ENCODE data around the gene CNTNAP2.

DNA sequence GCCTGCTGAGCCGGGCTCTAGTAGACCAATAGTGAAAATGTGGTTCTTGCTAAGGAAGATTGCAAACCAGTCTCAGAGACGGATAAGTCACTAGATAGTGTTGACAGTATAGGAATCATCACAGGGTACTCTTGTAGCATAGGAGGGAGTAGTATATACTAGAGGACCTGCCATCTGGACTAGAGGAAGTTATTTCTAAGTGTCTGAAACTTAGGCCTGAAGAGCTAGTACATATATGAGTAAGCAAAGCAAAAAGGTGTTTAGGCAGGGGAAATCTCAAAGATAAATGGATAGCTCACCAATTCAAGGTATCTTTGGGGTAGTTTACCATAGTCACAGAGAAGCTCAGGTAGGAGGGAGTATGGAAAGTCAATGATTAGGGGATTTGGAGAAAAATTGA lies 428.1 kb downstream of the CNTNAP2 start:
- TF ChIP-seq POLR2A (IDR thresholded peaks at IDR 0.05): no peak
- TF ChIP-seq, protein P1, sequence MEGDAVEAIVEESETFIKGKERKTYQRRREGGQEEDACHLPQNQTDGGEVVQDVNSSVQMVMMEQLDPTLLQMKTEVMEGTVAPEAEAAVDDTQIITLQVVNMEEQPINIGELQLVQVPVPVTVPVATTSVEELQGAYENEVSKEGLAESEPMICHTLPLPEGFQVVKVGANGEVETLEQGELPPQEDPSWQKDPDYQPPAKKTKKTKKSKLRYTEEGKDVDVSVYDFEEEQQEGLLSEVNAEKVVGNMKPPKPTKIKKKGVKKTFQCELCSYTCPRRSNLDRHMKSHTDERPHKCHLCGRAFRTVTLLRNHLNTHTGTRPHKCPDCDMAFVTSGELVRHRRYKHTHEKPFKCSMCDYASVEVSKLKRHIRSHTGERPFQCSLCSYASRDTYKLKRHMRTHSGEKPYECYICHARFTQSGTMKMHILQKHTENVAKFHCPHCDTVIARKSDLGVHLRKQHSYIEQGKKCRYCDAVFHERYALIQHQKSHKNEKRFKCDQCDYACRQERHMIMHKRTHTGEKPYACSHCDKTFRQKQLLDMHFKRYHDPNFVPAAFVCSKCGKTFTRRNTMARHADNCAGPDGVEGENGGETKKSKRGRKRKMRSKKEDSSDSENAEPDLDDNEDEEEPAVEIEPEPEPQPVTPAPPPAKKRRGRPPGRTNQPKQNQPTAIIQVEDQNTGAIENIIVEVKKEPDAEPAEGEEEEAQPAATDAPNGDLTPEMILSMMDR (IDR thresholded peaks at IDR 0.05): no peak

Measured in lower leg skin (tissue), 3 donors.